SJCRH30 (cell line): ENCODE measurements around the gene TET1. TPM values are rescaled to one million over a fixed set of nuclear protein-coding genes. Genes with fewer than 3 reads are reported as not detected.
A peak's percentile ranks its signal among the peaks of the same experiment; 100 is the strongest.
"Not testable (repeated sequence)": the region's sequence is repeated elsewhere in the genome, so short reads cannot be mapped to it uniquely, and the experiment has no call there.

Experiments
- DNase-seq, 2 experiments: peaks; one replicate each; pipeline ENCODE4 v3.0.0-alpha.2; 2015 to 2020
- H3K27ac ChIP-seq: fragments of 250-450 bp; sonication (Bioruptor Pico); 2 replicates; pipeline ENCODE4 v1.5.1; 2020; ENCODE audit warnings: mild to moderate bottlenecking, moderate library complexity
- H3K27me3 ChIP-seq: fragments of 250-450 bp; sonication (Bioruptor Pico); 2 replicates; pipeline ENCODE4 v1.5.1; 2020; ENCODE audit warnings: mild to moderate bottlenecking, moderate library complexity
- H3K36me3 ChIP-seq: fragments of 250-450 bp; sonication (Bioruptor Pico); 2 replicates; pipeline ENCODE4 v1.5.1; 2020; ENCODE audit warnings: mild to moderate bottlenecking, moderate library complexity
- H3K4me1 ChIP-seq: fragments of 250-450 bp; sonication (Bioruptor Pico); 2 replicates; pipeline ENCODE4 v1.5.1; 2020; ENCODE audit warnings: mild to moderate bottlenecking, moderate library complexity
- H3K4me3 ChIP-seq: fragments of 250-450 bp; sonication (Bioruptor Pico); 2 replicates; pipeline ENCODE4 v1.5.1; 2020; ENCODE audit warnings: mild to moderate bottlenecking, moderate library complexity
- H3K9me3 ChIP-seq: fragments of 250-450 bp; sonication (Bioruptor Pico); replicated peaks from 2 replicates; pipeline ENCODE4 v1.5.1; 2020; ENCODE audit warnings: mild to moderate bottlenecking, moderate library complexity
- total RNA-seq: library from RNA; depleted of rRNA; stranded (reverse); fragments of >200 nt; shearing (Covaris generic); gene quantifications from 2 replicates; pipeline ENCODE4 v1.2.3, GENCODE V29; 2014

Gene TET1
- total RNA-seq, 1 experiment from 2014 or later, result 13.0 TPM

DNA sequence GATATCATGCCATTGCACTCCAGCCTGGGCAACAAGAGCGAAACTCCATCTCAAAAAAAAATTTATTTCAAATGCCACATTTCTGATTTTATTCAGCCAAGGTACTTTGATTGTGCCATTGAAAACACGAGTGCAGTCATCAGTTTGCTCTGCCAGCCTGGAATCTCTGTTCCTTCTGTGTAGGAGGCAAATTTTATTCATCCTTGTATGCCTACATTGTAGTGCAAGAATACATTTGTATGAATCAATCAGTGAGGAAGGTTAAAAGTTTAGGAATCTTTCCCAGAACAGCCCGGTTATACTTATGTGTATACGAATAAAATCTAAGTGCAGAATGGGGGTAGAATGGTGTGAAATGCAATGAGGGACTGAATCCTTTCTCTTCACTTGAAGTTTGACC is 886 bp upstream of the TET1 start:
- Histone ChIP-seq H3K4me3 (peak overlapping the region; percentile 93), H3K36me3 (no peaks in the 10 kb centered on the region), H3K27ac (no peak overlapping the region), H3K27me3 (no peaks in the 10 kb centered on the region), H3K9me3 (no peaks in the 10 kb centered on the region), H3K4me1 (no peaks in the 10 kb centered on the region)
- DNase-seq, result no peak

DNA sequence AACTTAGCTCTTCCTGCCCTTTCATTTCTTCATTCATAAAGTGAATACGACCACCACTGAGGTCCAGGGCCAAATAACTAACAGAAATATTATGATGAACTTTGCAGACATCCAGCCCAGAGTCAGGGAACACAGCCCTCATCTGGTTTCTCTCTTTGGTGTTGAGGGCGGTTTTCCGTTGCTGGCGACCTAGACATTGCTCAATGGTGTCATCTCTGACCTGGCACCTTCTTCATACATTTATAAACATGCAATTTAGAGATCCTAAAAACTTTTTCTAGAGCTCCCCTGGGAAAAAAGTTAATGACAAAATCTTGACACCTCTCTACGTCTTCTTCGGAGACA is 324 bp upstream of the TET1 start:
- DNase-seq, result no peak
- Histone ChIP-seq H3K27ac (no peak overlapping the region), H3K4me3 (peak overlapping the region; percentile 93), H3K4me1 (no peaks in the 10 kb centered on the region), H3K36me3 (no peaks in the 10 kb centered on the region), H3K9me3 (no peaks in the 10 kb centered on the region), H3K27me3 (no peaks in the 10 kb centered on the region)

DNA sequence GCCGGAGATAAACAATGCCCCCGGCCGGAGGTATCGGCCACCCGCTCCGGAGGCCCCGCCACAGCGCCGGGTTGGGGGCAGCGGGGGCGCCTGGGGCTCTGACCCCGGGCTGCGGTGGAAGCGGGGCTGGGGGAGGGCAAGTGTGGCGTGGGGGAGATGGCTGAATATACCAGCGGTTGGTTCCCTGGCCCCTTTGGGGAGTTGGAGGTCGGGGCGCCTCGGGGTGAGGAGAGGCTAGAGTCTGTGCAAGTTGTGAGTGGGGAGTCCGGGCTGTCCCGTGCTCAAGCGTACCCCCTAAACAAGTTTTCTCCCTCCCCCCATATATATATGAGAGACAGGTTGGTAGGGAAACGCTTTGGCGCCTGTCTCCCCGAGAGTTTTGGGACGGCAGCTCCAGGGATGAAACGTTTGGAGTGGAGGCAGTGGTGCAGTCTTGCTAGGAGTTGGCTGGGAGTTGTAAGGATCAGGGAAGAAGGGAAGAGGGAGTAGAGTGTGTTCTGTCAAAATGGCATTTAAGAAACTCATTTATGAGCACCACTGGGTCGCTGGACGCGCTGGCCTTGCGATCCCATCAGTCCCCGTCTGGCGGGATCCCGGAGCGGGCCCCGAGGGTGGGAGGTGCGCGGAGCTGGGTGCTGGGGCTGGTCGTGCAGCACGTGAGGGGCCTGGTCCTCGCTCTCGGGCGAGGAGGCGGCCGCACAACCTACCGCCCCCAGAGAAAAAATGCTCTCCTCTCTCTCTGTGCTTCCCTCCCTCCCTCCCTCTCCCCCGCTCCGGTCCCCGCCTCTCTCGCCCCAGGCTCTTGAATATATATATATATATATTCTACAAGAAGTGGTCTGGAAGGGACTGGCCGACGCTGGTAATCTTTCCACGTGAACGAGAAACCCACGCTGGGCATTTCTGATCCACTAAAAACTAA is 1.1 kb downstream of the TET1 start:
- Histone ChIP-seq H3K27me3 (no peaks in the 10 kb centered on the region), H3K4me1 (no peaks in the 10 kb centered on the region), H3K4me3 (peak overlapping the region; percentile 93), H3K36me3 (no peaks in the 10 kb centered on the region), H3K9me3 (no peaks in the 10 kb centered on the region), H3K27ac (peak overlapping the region; percentile 34; the same call in 1 of the 2 replicates)
- DNase-seq, result peak; percentile 48 to 58

DNA sequence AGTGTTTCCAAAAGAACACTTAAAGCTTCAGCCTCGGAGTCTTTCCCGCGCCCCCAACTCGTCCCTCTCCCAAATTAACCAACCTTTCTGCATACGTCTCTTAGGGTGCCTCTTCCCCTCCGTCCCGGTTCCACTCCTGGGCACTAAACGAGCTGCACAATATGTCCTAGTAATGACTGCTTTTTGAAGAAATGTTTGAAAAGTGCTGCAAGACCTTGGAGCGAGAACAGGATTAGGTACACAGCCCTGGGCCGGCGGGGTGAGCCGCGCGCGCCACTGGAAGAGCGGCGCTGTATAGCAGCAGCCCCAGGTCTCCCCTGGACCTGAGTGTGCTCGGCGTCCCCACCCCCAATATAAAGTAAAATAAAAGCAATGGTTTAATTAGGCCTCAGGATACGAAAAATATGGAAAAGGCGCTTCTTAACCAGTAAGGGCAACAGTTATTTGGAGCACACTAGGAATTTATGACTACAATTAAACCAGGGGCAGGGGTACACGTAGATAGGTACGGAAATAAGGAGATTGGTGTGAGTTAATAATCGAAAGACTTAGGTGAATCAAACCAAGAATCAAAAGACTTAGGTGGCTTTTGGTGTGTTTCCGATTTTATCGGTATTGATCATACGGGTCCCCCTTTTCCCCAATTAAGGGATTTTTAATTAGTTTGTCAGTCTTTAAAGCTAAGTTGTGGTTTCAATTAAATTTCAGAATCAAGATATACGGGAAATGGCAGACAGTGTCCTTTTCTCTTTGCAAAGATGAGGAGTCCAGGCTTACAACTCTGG is 1.9 kb downstream of the TET1 start:
- Histone ChIP-seq H3K27me3 (no peaks in the 10 kb centered on the region), H3K9me3 (no peaks in the 10 kb centered on the region), H3K4me3 (peak overlapping the region; percentile 93), H3K36me3 (no peaks in the 10 kb centered on the region), H3K27ac (no peak overlapping the region; the same call in 1 of the 2 replicates), H3K4me1 (no peaks in the 10 kb centered on the region)
- peak; percentile 24 to 48 for DNase-seq

DNA sequence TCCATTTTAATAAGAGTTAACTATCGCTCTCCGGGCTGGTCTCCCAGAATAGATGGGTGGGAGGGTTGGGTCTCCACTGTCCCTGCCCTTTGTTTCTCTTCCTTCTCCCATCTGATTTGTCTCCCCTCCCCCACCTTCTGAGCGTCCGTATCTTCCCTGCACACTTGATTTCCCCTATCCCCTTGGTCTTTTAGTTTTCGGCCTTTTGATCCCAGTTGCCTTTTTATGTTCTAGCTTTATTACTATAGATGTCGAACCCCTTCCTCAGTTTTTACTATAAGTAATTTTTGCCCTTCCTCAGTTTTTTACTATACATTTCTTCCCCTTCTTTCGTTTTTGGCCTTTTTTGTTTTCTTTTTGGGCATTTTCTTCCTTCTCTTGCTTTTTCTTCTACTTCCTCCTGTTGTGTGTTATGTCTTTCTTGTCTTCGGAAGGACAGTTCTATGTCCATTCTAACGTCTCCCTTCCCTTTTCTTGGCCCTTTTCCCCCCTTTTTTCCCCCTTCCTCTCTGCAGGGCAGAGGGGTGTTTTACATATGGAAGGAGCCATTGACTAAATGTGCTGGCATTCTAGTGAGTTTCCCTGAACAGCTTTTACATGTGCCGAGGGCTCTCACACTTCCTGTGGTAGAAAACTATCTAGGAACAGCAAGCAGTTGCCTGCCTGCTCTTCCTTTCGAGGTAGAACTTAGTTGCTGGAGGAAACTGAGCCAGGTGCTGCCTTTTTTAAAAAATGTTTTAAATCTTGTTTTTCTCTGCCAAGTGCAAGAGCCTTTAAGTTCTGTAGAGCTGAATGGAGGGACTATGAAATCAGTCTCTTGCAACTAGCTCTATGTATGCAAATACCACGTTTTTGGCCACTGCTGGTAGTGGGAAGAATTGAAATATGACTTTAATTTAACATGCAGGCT is 2.8 kb downstream of the TET1 start:
- DNase-seq, result peak in 1 of 2 experiments; percentile 42
- peak overlapping the region; percentile 24; the same call in 1 of the 2 replicates for H3K27ac ChIP-seq
- H3K9me3 ChIP-seq, result no peaks in the 10 kb centered on the region
- peak overlapping the region; percentile 93 for H3K4me3 ChIP-seq
- H3K4me1 ChIP-seq, result no peaks in the 10 kb centered on the region
- no peaks in the 10 kb centered on the region for H3K27me3 ChIP-seq
- H3K36me3 ChIP-seq, result no peaks in the 10 kb centered on the region

DNA sequence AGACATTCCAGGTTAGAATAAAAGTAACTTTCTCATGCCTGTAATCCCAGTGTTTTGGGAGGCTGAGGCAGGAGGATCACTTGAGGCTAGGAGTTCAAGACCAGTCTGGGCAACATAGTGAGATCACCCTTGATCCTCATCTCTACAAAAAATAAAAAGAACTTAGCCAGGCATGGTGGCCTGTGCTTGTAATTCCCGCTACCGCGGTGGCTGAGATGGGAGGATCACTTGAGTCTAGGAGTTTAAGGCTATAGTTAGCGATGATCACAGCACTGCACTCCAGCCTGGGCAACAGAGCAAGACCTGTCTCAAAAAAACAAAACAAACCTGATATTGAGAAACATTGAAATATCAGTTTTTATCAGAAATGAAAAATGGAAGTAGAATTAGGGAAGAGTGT is 4.6 kb downstream of the TET1 start:
- no peaks in the 10 kb centered on the region for H3K4me1 ChIP-seq
- no peak overlapping the region for H3K4me3 ChIP-seq
- no peak overlapping the region for H3K27ac ChIP-seq
- no peaks in the 10 kb centered on the region for H3K36me3 ChIP-seq
- DNase-seq, result no peak
- H3K9me3 ChIP-seq, result no peaks in the 10 kb centered on the region
- no peaks in the 10 kb centered on the region for H3K27me3 ChIP-seq

DNA sequence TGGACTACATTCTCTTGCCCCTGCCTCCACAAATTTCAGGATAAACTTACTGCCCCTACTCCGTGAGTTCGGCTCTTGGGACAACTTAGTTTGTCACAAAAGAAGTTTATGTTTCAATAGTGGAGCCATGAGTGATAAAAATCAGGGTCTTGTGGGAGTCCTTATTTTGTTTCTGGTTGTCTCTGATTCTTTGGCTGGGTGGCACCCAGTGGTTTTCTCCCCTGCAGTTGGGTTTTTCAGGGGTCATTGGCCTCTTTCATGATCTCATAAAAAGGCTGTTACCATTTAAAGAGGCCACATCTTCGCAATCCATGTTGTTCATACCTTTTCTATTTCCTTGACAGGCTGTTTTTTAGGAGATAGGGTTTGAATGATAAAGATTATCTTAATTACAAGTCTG is 5.5 kb downstream of the TET1 start:
- Histone ChIP-seq H3K27ac (no peak overlapping the region), H3K27me3 (no peaks in the 10 kb centered on the region), H3K4me1 (no peaks in the 10 kb centered on the region), H3K9me3 (no peaks in the 10 kb centered on the region), H3K4me3 (no peak overlapping the region), H3K36me3 (no peaks in the 10 kb centered on the region)
- DNase-seq, result no peak

DNA sequence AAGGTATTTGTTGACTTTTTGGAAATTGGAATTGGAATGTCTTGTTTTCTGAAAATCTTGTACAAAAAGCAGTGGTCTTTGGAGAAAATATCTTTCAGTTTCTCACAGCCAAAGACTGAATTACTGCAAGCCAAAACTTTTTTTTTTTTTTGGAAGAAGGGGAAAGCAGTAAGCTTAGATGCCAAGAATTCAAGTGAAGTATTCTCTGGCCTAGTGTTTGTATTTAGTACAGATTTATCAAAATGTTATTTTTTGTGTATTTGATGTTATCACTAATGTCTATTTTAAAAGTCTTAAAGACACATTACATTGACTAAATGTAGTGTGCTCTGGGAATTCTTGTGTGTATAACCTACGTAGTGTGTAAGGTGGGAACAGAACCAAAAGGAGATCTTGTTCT is 6.2 kb downstream of the TET1 start:
- DNase-seq, result no peak
- H3K27ac ChIP-seq, result no peak overlapping the region
- no peaks in the 10 kb centered on the region for H3K36me3 ChIP-seq
- H3K4me3 ChIP-seq, result no peak overlapping the region
- no peaks in the 10 kb centered on the region for H3K4me1 ChIP-seq
- no peaks in the 10 kb centered on the region for H3K9me3 ChIP-seq
- H3K27me3 ChIP-seq, result no peaks in the 10 kb centered on the region

DNA sequence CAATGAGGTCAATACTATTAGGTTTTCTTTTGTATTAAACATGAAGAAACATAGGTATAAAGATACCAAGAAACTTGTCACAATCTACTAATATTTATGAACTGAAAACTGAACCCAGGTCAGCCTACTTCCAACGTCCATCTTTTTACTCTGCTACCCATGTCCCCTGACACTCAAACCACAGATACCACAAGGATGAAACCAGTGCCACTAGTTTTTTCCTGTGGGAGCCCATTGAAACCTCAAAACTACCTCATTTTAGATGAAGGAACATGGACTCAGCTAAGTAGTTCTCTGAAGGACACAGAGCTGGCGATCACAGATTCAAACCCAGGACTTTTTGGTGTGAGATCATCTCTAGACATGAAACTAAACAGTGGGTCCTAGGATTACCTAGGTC is 6.8 kb downstream of the TET1 start:
- Histone ChIP-seq H3K4me1 (no peaks in the 10 kb centered on the region), H3K4me3 (no peak overlapping the region), H3K27me3 (no peaks in the 10 kb centered on the region), H3K27ac (no peak overlapping the region), H3K9me3 (no peaks in the 10 kb centered on the region), H3K36me3 (no peaks in the 10 kb centered on the region)
- DNase-seq, result no peak

DNA sequence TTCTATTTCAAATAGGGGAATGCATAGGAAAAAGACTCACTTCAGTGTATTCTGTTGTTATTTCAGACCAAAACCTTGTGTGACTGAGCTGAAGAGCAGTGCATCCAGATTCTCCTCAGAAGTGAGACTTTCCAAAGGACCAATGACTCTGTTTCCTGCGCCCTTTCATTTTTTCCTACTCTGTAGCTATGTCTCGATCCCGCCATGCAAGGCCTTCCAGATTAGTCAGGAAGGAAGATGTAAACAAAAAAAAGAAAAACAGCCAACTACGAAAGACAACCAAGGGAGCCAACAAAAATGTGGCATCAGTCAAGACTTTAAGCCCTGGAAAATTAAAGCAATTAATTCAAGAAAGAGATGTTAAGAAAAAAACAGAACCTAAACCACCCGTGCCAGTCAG is 12.0 kb downstream of the TET1 start:
- H3K36me3 ChIP-seq, result peaks cover 14% of the 10 kb centered on the region; the same call in 1 of the 2 replicates
- no peak for DNase-seq
- H3K27ac ChIP-seq, result no peak overlapping the region
- H3K27me3 ChIP-seq, result no peaks in the 10 kb centered on the region
- no peaks in the 10 kb centered on the region for H3K4me1 ChIP-seq
- H3K4me3 ChIP-seq, result no peak overlapping the region
- H3K9me3 ChIP-seq, result no peaks in the 10 kb centered on the region

DNA sequence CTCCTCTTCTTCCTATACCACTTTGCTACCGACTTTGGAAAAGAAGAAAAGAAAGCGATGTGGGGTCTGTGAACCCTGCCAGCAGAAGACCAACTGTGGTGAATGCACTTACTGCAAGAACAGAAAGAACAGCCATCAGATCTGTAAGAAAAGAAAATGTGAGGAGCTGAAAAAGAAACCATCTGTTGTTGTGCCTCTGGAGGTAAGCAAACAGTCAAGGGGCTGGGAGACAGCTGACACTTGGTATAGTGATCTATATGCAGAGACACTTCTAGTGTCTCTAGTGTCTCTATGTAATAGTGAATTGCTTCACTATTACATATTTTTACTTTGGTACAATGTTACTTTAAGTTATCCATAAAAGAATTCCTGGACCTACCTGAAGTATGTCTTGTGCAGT is 13.9 kb downstream of the TET1 start:
- Histone ChIP-seq H3K27ac (no peak overlapping the region), H3K4me1 (no peaks in the 10 kb centered on the region), H3K9me3 (no peaks in the 10 kb centered on the region), H3K4me3 (no peak overlapping the region), H3K36me3 (peaks cover 14% of the 10 kb centered on the region; the same call in 1 of the 2 replicates), H3K27me3 (no peaks in the 10 kb centered on the region)
- no peak for DNase-seq

DNA sequence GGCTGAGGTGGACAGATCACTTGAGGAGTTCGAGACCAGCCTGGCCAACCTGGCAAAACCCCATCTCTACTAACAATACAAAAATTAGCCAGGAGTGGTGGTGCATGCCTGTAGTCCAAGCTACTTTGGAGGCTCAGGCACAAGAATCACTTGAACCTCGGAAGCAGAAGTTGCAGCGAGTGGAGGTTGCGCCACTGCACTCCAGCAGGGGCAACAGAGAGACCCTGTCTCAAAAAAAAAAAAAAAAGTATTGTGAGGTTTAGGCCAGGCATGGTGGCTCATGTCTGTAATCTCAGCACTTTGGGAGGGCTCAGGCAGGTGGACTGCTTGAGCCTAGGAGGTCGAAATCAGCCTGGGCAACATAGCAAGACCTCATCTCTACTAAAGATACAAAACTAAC is 16.0 kb downstream of the TET1 start:
- no peak overlapping the region for H3K27ac ChIP-seq
- H3K4me3 ChIP-seq, result no peak overlapping the region
- peaks cover 14% of the 10 kb centered on the region; the same call in 1 of the 2 replicates for H3K36me3 ChIP-seq
- H3K27me3 ChIP-seq, result no peaks in the 10 kb centered on the region
- no peaks in the 10 kb centered on the region for H3K4me1 ChIP-seq
- H3K9me3 ChIP-seq, result no peaks in the 10 kb centered on the region
- DNase-seq, result no peak

DNA sequence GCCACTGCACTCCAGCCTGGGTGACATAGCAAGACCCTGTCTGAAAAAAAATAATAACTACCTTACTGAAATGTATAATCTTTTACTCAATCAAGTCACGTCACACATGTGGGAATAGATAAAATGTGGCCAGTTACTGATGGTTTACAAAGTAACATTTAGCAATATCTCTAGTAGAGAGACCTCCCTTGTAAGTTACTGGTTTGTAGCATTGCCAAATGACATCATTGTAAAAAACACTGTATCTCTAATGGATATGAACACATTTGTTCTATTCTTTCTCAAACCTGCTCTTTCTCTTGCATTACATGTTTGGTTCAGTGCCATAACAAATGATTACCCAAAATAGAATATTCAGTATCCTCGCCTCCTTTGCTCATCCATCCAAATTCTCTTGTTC is 18.8 kb downstream of the TET1 start:
- Histone ChIP-seq H3K27me3 (no peaks in the 10 kb centered on the region), H3K9me3 (no peaks in the 10 kb centered on the region), H3K27ac (no peak overlapping the region), H3K4me1 (no peaks in the 10 kb centered on the region), H3K36me3 (peaks cover 13% of the 10 kb centered on the region; the same call in 1 of the 2 replicates), H3K4me3 (no peak overlapping the region)
- no peak for DNase-seq

DNA sequence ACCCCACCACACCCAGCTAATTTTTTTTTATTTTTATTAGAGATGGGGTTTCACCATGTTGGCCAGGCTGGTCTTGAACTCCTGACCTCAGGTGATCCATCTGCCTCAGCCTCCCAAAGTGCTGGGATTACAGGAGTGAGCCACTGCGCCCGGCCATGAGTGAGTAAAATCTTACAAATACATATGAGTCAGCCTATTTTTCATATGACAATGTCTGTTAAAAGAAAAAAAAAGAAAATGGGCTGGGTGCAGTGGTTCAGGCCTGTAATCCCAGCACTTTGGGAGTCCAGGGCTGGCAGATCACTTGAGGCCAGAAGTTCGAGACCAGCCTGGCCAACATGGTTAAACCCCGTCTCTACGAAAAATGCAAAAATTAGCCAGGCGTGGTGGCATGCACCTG is 24.1 kb downstream of the TET1 start:
- DNase-seq, H3K4me3 ChIP-seq, H3K27me3 ChIP-seq, H3K27ac ChIP-seq, H3K4me1 ChIP-seq, H3K36me3 ChIP-seq, H3K9me3 ChIP-seq: not testable (repeated sequence)
